ENCODE measurements around the gene SLC25A12. TPM values are rescaled to one million over a fixed set of nuclear protein-coding genes. Genes with fewer than 3 reads are reported as not detected.

The SLC25A12 gene
- total RNA-seq, 1 donor from 2014 or later: 110 TPM

DNA sequence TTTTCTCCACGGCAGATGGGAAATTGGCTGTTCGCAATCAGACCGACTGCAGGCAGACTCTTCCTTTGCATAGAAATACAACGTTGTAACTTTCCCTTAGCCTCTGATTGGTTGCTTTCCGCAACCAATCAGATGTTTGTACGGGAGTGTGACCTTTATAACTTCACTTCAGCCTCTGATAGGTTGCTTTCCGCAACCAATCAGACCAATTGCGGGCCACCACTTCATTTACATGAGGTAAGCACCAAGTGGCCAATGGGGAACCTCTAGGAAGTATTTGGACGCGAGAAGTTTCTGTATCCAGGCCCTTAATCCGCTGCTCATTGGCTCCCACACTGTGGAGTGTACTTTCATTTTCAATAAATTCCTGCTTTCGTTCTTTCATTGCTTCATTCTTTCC, 19.1 kb downstream of the SLC25A12 start:
- H3K27ac ChIP-seq (replicated peaks): peak overlapping the region; percentile 81
- H3K9me3 ChIP-seq (replicated peaks): no peaks in the 10 kb centered on the region
- TF ChIP-seq, protein P1, sequence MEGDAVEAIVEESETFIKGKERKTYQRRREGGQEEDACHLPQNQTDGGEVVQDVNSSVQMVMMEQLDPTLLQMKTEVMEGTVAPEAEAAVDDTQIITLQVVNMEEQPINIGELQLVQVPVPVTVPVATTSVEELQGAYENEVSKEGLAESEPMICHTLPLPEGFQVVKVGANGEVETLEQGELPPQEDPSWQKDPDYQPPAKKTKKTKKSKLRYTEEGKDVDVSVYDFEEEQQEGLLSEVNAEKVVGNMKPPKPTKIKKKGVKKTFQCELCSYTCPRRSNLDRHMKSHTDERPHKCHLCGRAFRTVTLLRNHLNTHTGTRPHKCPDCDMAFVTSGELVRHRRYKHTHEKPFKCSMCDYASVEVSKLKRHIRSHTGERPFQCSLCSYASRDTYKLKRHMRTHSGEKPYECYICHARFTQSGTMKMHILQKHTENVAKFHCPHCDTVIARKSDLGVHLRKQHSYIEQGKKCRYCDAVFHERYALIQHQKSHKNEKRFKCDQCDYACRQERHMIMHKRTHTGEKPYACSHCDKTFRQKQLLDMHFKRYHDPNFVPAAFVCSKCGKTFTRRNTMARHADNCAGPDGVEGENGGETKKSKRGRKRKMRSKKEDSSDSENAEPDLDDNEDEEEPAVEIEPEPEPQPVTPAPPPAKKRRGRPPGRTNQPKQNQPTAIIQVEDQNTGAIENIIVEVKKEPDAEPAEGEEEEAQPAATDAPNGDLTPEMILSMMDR (IDR thresholded peaks at IDR 0.05; ENCODE audit: borderline replicate concordance): no peak
- no peak overlapping the region for H3K4me3 ChIP-seq
- DNase-seq: no peak
- intact Hi-C loops (cut with micrococcal nuclease): no loop called here
- H3K27me3 ChIP-seq (ENCODE audit: low read depth): no peaks in the 10 kb centered on the region
- peaks cover 25% of the 10 kb centered on the region for H3K36me3 ChIP-seq
- H3K4me1 ChIP-seq: peaks cover 64% of the 10 kb centered on the region

DNA sequence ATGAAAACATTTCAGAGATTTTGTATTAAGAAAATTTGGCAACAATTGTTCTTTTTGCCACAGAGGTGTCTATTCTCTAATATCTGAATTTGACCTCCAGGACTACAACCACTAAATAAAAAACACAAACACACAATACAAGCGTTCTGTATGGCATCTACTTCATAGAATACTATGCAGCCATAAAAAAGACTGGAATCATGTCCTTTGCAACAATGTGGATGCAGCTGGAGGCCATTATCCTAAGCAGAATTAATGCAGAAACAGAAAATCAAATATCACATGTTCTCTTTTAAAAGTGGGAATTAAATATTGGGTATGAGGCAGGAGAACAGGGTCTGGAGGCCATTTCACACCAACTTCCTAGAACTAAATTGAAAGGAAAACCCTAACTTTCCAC, 19.5 kb downstream of the SLC25A12 start:
- Histone ChIP-seq H3K9me3 (replicated peaks) (no peaks in the 10 kb centered on the region), H3K4me3 (no peak overlapping the region), H3K4me1 (peaks cover 60% of the 10 kb centered on the region), H3K36me3 (peaks cover 25% of the 10 kb centered on the region), H3K27me3 (ENCODE audit: low read depth) (no peaks in the 10 kb centered on the region), H3K27ac (replicated peaks) (no peak overlapping the region)
- DNase-seq: no peak
- intact Hi-C loops (cut with micrococcal nuclease): no loop called here
- TF ChIP-seq, protein P1 (IDR thresholded peaks at IDR 0.05; ENCODE audit: borderline replicate concordance): no peak

DNA sequence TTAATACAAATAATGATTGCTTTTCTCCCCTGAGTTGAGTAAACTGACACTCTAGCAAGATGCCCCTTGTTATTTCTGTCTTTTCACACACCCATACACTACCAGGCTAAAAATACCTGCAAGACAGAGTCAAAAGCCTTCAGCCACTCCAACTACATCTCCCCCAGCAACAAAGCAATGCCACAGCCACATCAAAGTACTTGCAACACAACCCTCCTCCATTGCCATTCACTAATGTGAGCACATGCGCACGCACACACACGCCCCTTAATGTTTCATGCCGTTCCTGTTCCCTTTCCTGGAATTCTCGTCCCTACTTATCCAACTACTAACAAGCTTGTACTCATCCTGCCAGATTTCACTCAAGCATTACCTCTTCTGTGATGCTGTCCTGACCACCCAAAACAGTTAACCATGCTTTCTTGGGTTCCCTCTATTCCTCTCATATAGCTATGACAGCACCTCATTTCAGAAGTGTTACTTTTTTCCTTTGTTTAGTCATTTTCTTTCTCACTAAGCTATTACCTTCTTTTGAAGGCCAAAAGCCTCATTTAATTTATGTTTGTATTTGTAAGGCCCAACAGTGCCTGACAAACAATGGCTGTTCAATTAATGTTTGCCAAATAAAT, 29.6 kb downstream of the SLC25A12 start:
- Histone ChIP-seq H3K27me3 (ENCODE audit: low read depth) (no peaks in the 10 kb centered on the region), H3K27ac (replicated peaks) (peak overlapping the region; percentile 60), H3K4me3 (no peak overlapping the region), H3K9me3 (replicated peaks) (no peaks in the 10 kb centered on the region), H3K4me1 (peaks cover 38% of the 10 kb centered on the region), H3K36me3 (peaks cover 10% of the 10 kb centered on the region)
- intact Hi-C loops (cut with micrococcal nuclease): no loop called here
- DNase-seq: no peak
- TF ChIP-seq, protein P1 (IDR thresholded peaks at IDR 0.05; ENCODE audit: borderline replicate concordance): no peak

DNA sequence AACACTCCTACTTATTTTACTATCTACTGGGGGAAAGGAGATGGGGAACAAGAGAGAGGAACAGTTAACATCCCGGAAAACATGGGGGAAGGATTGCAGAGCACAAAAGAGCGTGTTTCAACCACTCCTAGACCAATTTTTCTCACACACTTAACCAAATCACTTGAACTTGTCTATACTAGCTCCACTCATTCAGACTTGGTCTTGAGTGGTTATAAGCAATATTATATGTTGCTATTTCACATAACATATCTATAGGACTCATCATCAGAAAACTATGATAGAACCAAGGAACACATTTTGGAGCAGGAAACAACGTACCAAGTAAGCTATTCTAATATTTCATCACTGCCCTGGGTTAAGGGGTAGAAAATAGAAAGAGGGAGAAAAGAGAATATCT, 31.5 kb downstream of the SLC25A12 start:
- Histone ChIP-seq H3K27ac (replicated peaks) (no peak overlapping the region), H3K4me3 (no peak overlapping the region), H3K9me3 (replicated peaks) (no peaks in the 10 kb centered on the region), H3K27me3 (ENCODE audit: low read depth) (no peaks in the 10 kb centered on the region), H3K36me3 (no peaks in the 10 kb centered on the region), H3K4me1 (peaks cover 50% of the 10 kb centered on the region)
- DNase-seq: no peak
- intact Hi-C loops (cut with micrococcal nuclease): no loop called here
- TF ChIP-seq, protein P1 (IDR thresholded peaks at IDR 0.05; ENCODE audit: borderline replicate concordance): no peak

DNA sequence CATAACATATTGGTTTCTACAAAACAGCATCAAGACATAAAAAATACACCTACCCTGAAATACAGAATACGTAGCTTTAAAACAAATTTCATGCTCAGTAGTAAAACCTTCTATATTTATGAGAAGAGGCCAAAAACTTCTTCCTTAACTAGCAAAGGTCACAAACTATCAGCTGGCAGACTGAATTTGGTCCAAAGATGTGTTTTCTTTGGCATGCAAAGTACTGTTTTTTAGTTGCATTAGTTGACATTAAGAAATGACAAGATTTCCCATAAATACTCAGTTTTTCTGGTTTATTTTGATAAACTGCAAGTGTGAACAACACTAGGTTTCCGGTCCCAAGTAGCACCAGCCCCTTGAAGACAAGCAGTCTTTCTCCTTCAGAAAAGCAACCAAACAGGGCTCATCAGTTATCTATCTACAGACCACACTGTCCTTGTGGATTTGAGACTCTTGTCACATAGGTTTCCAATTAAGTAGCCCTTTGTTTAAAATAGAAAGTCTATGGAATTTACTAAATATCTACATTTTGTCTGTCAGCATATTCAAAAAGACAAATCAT, 35.6 kb downstream of the SLC25A12 start:
- Histone ChIP-seq H3K9me3 (replicated peaks) (no peaks in the 10 kb centered on the region), H3K36me3 (peaks cover 17% of the 10 kb centered on the region), H3K27ac (replicated peaks) (peak overlapping the region; percentile 28), H3K27me3 (ENCODE audit: low read depth) (no peaks in the 10 kb centered on the region), H3K4me1 (peaks cover 42% of the 10 kb centered on the region), H3K4me3 (no peak overlapping the region)
- TF ChIP-seq, protein P1 (IDR thresholded peaks at IDR 0.05; ENCODE audit: borderline replicate concordance): no peak
- intact Hi-C loops (cut with micrococcal nuclease): no loop called here
- no peak for DNase-seq
